Natural killer cell (primary cell): Measurements from ENCODE around the gene GPR34. TPM values are rescaled to one million over a fixed set of nuclear protein-coding genes. Genes with fewer than 3 reads are reported as not detected.
A peak's percentile ranks its signal among the peaks of the same experiment; 100 is the strongest.

Experiments
- ATAC-seq, 3 donors: fragments of 150-1000 bp in 2 of 3; fragments of 200-7000 bp in 1 of 3; cut with Tn5 transposase; 1 replicate in 1 of 3; 2 replicates in 2 of 3; pipeline ENCODE4 v1.10.0; 2021; ENCODE audit warnings: mild to moderate bottlenecking in 2 of 3, moderate library complexity in 2 of 3
- DNase-seq, 2 donors: peaks; one replicate each; pipeline versions ENCODE4 v3.0.0 to v3.0.0-alpha.2; 2013 to 2021; ENCODE audit warnings: mixed read lengths in 1 of 2
- H3K27ac ChIP-seq: one replicate; pipeline ENCODE4 v1.5.1; 2013; ENCODE audit warnings: mild to moderate bottlenecking, low read length
- H3K27me3 ChIP-seq: one replicate; pipeline ENCODE4 v1.6.1; 2013; ENCODE audit warnings: low read length; ENCODE audit not compliant: control insufficient read depth, insufficient read depth
- H3K36me3 ChIP-seq: one replicate; pipeline ENCODE4 v1.6.1; 2013; ENCODE audit warnings: low read length; ENCODE audit not compliant: control insufficient read depth, insufficient read depth
- H3K4me1 ChIP-seq: one replicate; pipeline ENCODE4 v1.6.1; 2013; ENCODE audit warnings: low read length; ENCODE audit not compliant: control insufficient read depth, insufficient read depth
- H3K4me3 ChIP-seq: one replicate; pipeline ENCODE4 v1.5.1; 2013; ENCODE audit warnings: low read length
- H3K9me3 ChIP-seq: one replicate; pipeline ENCODE4 v1.6.1; 2013; ENCODE audit warnings: low read length; ENCODE audit not compliant: control insufficient read depth, insufficient read depth
- H3K27ac Mint-ChIP-seq, 2 donors: one replicate each; pipeline ENCODE4 v1.8.0; 2022; ENCODE audit warnings: mild to moderate bottlenecking in 2 of 2, mixed read lengths in 2 of 2, moderate library complexity in 1 of 2
- H3K27me3 Mint-ChIP-seq, 2 donors: one replicate each; pipeline ENCODE4 v1.8.0; 2022; ENCODE audit warnings: low read depth in 2 of 2, mixed read lengths in 2 of 2
- H3K36me3 Mint-ChIP-seq: one replicate; pipeline ENCODE4 v1.8.0; 2022; ENCODE audit warnings: mixed read lengths
- H3K4me1 Mint-ChIP-seq, 2 donors: one replicate each; pipeline ENCODE4 v1.8.0; 2022; ENCODE audit warnings: mixed read lengths in 2 of 2
- H3K4me3 Mint-ChIP-seq: one replicate; pipeline ENCODE4 v1.8.0; 2022; ENCODE audit warnings: mild to moderate bottlenecking, moderate library complexity, mixed read lengths
- H3K9me3 Mint-ChIP-seq, 2 donors: one replicate each; pipeline ENCODE4 v1.8.0; 2022; ENCODE audit warnings: mixed read lengths in 2 of 2
- WGBS: methylation state at CpG from one replicate; pipeline ENCODE4 v1.1.7; 2013; ENCODE audit warnings: missing lambda C conversion rate; ENCODE audit not compliant: insufficient coverage; 5-methylcytosine and 5-hydroxymethylcytosine counted together
- intact Hi-C: fragments of 100-400 bp; cut with micrococcal nuclease; formaldehyde crosslinking; loops from one replicate; pipeline ENCODE4 v1.14.2; 2022
- total RNA-seq, 4 donors: library from RNA; stranded (reverse); fragments of 120-200 nt in 1 of 4; gene quantifications; one replicate each; pipeline versions ENCODE4 v1.2.3 to v1.2.4, GENCODE V29; 2013 to 2022
- TF ChIP-seq, protein P1 (sequence below): fragments of 200-600 bp; IDR thresholded peaks from one replicate; pipeline ENCODE4 v1.8.0; 2022; ENCODE audit warnings: antibody characterized with exemption

Gene GPR34
- total RNA-seq, 3 donors from 2014 or later (not counting 1 experiment from before 2014, with no cell fraction given) = 0.61 to 6.0 (median 0.68) TPM

DNA sequence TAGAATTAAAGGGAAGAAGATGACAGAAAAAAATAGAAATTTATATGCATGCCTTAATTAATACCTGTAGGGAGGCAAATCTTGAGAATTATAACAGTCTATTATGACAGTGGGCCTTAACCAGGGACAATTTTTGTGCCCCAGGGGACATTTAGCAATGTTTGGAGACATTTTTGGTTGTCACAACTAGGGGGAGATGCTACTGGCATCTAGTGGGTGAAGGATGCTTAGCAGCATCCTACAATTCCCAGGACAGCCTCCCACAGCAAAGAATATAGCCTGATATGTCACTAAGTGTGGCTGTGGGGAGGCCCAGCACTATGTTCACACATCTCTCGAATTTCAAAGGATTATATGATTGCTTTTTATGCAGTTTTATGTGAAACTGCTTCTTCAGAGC lies 45.8 kb downstream of the GPR34 start:
- H3K27ac ChIP-seq = peak overlapping the region; percentile 48

DNA sequence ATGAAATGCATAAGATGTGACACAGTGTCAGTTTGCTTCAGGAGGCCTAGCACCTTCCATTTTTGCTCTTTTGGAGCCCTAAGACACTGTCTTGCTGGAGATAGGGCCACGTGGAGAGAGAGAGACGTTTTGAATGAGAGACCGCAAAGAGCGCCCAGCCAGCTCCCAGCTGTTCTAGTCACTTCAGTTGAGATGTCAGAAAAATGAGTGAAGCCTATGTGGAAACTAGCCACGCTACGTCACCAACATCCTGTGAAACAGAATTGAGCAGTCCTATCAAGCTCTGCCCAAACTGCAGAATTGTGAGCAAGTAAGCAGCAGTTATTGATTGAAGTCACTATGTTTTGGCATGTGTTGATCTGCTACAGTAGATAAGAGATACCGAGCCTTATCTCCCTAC lies 48.3 kb downstream of the GPR34 start:
- no peaks in the 10 kb centered on the region for H3K36me3 Mint-ChIP-seq
- intact Hi-C loops = loop anchor here (5.0 kb wide), 1 partner anchor 45 kb away; no protein-coding TSS in a partner anchor
- peaks cover 31 to 35% of the 10 kb centered on the region in 2 donors for H3K4me1 Mint-ChIP-seq
- peaks cover 12 to 30% of the 10 kb centered on the region in 2 donors for H3K27me3 Mint-ChIP-seq
- peak; percentile 19 to 52 for DNase-seq
- Histone ChIP-seq H3K27ac (no peak overlapping the region), H3K36me3 (no peaks in the 10 kb centered on the region), H3K9me3 (no peaks in the 10 kb centered on the region), H3K4me3 (no peak overlapping the region), H3K4me1 (peaks cover 37% of the 10 kb centered on the region), H3K27me3 (no peaks in the 10 kb centered on the region)
- ATAC-seq = peak; percentile 71 to 78 (median 77)
- no peaks in the 10 kb centered on the region for H3K9me3 Mint-ChIP-seq
- WGBS = 27% methylated on average over 6 of the region's 7 CpGs
- peak overlapping the region in 1 of 2 donors; percentile 30 for H3K27ac Mint-ChIP-seq
- TF ChIP-seq, protein P1, sequence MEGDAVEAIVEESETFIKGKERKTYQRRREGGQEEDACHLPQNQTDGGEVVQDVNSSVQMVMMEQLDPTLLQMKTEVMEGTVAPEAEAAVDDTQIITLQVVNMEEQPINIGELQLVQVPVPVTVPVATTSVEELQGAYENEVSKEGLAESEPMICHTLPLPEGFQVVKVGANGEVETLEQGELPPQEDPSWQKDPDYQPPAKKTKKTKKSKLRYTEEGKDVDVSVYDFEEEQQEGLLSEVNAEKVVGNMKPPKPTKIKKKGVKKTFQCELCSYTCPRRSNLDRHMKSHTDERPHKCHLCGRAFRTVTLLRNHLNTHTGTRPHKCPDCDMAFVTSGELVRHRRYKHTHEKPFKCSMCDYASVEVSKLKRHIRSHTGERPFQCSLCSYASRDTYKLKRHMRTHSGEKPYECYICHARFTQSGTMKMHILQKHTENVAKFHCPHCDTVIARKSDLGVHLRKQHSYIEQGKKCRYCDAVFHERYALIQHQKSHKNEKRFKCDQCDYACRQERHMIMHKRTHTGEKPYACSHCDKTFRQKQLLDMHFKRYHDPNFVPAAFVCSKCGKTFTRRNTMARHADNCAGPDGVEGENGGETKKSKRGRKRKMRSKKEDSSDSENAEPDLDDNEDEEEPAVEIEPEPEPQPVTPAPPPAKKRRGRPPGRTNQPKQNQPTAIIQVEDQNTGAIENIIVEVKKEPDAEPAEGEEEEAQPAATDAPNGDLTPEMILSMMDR = no peak
- no peak overlapping the region for H3K4me3 Mint-ChIP-seq

More for the DNA sequence above, 45.8 kb downstream of the GPR34 start:
- Mint-ChIP-seq H3K27me3 (peaks cover 15 to 26% of the 10 kb centered on the region in 2 donors), H3K4me1 (peaks cover 32 to 34% of the 10 kb centered on the region in 2 donors), H3K27ac (peak overlapping the region; percentile 79 to 81), H3K4me3 (peak overlapping the region; percentile 69), H3K9me3 (no peaks in the 10 kb centered on the region), H3K36me3 (no peaks in the 10 kb centered on the region)
- Histone ChIP-seq H3K4me1 (peaks cover 42% of the 10 kb centered on the region), H3K9me3 (no peaks in the 10 kb centered on the region), H3K4me3 (no peak overlapping the region), H3K36me3 (no peaks in the 10 kb centered on the region), H3K27me3 (no peaks in the 10 kb centered on the region)
- ATAC-seq (peak in 2 of 3 donors; percentile 26), DNase-seq (peak in 1 of 2 donors; percentile 37)
- no CpG with 5 or more reads among the region's 1 CpG for WGBS
- intact Hi-C loops = no loop called here
- TF ChIP-seq, protein P1 = no peak

DNA sequence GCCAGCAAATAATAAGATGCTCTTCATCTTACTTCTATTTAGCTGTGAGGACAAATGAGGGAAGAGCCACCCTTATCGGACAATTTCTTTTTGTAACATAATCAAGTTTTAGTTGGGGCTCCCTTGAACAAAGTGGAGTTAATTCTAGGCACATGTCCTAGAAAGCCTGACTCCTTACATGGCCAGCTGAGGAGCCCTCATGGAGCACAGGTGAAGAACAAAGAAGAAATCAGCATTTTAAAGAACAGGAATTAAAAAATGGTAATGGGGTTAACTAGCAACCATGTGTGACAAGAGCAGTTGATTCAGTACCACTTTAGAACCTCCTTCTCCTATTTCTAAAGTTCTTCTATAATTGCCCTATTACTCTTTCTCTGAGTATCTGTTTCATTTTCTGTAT lies 51.1 kb downstream of the GPR34 start:
- Mint-ChIP-seq H3K4me1 (peaks cover 23 to 24% of the 10 kb centered on the region in 2 donors), H3K9me3 (no peaks in the 10 kb centered on the region), H3K27ac (no peak overlapping the region), H3K4me3 (no peak overlapping the region), H3K36me3 (no peaks in the 10 kb centered on the region), H3K27me3 (peaks cover 9 to 35% of the 10 kb centered on the region in 2 donors)
- intact Hi-C loops = loop anchor here (5.0 kb wide), 1 partner anchor 48 kb away; no protein-coding TSS in a partner anchor
- Histone ChIP-seq H3K4me1 (peaks cover 14% of the 10 kb centered on the region), H3K4me3 (no peak overlapping the region), H3K36me3 (no peaks in the 10 kb centered on the region), H3K9me3 (no peaks in the 10 kb centered on the region), H3K27ac (no peak overlapping the region), H3K27me3 (no peaks in the 10 kb centered on the region)
- ATAC-seq (no peak), DNase-seq (no peak)
- TF ChIP-seq, protein P1 = no peak
- no CpG with 5 or more reads among the region's 1 CpG for WGBS

Other genes with a start within 250 kb of the GPR34 start
- gene NYX, start 241.6 kb upstream of the GPR34 start, total RNA-seq = not detected
- 1 to 10 TPM in 1 of 3 donors, under 1 TPM in 2; 0.77 to 1.3 (median 0.80) TPM for gene GPR82, start 35.2 kb downstream of the GPR34 start, total RNA-seq
- gene CASK, start 234.6 kb downstream of the GPR34 start, total RNA-seq = 10 to 100 TPM; 23.5 to 27.9 (median 25.6) TPM